Measurements from ENCODE around the gene FNTB. TPM values are rescaled to one million over a fixed set of nuclear protein-coding genes. Genes with fewer than 3 reads are reported as not detected.

The FNTB gene
- total RNA-seq, 1 experiment from 2014 or later: 14.2 TPM

- TF ChIP-seq MLX (CRISPR knock-in tag; IDR thresholded peaks at IDR 0.05) (no peak), ZNF532 (CRISPR knock-in tag; IDR thresholded peaks at IDR 0.05; ENCODE audit: borderline replicate concordance) (no peak), ZNF281 (CRISPR knock-in tag; IDR thresholded peaks at IDR 0.05) (no peak), IRF1 (CRISPR knock-in tag; IDR thresholded peaks at IDR 0.05) (no peak)
Observed at GRCh38 chr14:64952598-64953309, 33.9 kb upstream of the FNTB start (continued).

- H3K4me3 Mint-ChIP-seq: no peak overlapping the region
- ChIA-PET CTCF (interaction anchor here (0.7 to 2.0 kb wide), 14 partner anchors 8 to 189 kb away, joined by 4 to 22 read pairs (median 6); partner anchors contain the start of genes FNTB and GPX2), POLR2A (interaction anchor here (1.1 kb wide), 1 partner anchor 34 kb away, joined by 3 read pairs; no protein-coding TSS in a partner anchor)
- no peaks in the 10 kb centered on the region for H3K9me3 Mint-ChIP-seq
- TF ChIP-seq USF1 (CRISPR knock-in tag; IDR thresholded peaks at IDR 0.05): no peak
- no peak for TF ChIP-seq FOXP4 (CRISPR knock-in tag; IDR thresholded peaks at IDR 0.05)
- TF ChIP-seq ZNF416 (CRISPR knock-in tag; IDR thresholded peaks at IDR 0.05): no peak
- TF ChIP-seq ESRRA (CRISPR knock-in tag; IDR thresholded peaks at IDR 0.05; ENCODE audit: borderline replicate concordance): no peak
- no peak for TF ChIP-seq JAZF1 (CRISPR knock-in tag; IDR thresholded peaks at IDR 0.05)
- TF ChIP-seq JUN (CRISPR knock-in tag; IDR thresholded peaks at IDR 0.05): no peak
- TF ChIP-seq ELF4 (CRISPR knock-in tag; IDR thresholded peaks at IDR 0.05; ENCODE audit: low read depth): no peak
- no peak for TF ChIP-seq FOXP1 (CRISPR knock-in tag; IDR thresholded peaks at IDR 0.05; ENCODE audit: borderline replicate concordance)
- no peak for TF ChIP-seq CDX4 (CRISPR knock-in tag; IDR thresholded peaks at IDR 0.05; ENCODE audit: borderline replicate concordance)
- no peak for TF ChIP-seq NFE2L1 (CRISPR knock-in tag; IDR thresholded peaks at IDR 0.05)
- TF ChIP-seq AFF4 (CRISPR knock-in tag; IDR thresholded peaks at IDR 0.05; ENCODE audit: borderline replicate concordance): no peak
- no peak for TF ChIP-seq NR1H2 (CRISPR knock-in tag; IDR thresholded peaks at IDR 0.05)
- TF ChIP-seq ZNF232 (CRISPR knock-in tag; IDR thresholded peaks at IDR 0.05): no peak
- no peak for TF ChIP-seq EMX1 (CRISPR knock-in tag; IDR thresholded peaks at IDR 0.05)
- no peak for TF ChIP-seq OVOL2 (CRISPR knock-in tag; IDR thresholded peaks at IDR 0.05; ENCODE audit: borderline replicate concordance)
- TF ChIP-seq ATF1 (CRISPR knock-in tag; IDR thresholded peaks at IDR 0.05): no peak
- ATAC-seq: no peak
- H3K27ac Mint-ChIP-seq: no peak overlapping the region
- DNase-seq (ENCODE audit: low spot score): no peak
- no peaks in the 10 kb centered on the region for H3K27me3 Mint-ChIP-seq (ENCODE audit: low read depth)
- peaks cover 24% of the 10 kb centered on the region for H3K36me3 Mint-ChIP-seq
- peaks cover 39% of the 10 kb centered on the region for H3K4me1 Mint-ChIP-seq
Observed at GRCh38 chr14:64953310-64953654, 33.4 kb upstream of the FNTB start.
